DMS53 treated with DMSO at 0.1 percent for 48 hours (cell line): ENCODE results near the gene RALGAPB.
"Not testable (repeated sequence)": the region's sequence is repeated elsewhere in the genome, so short reads cannot be mapped to it uniquely, and the experiment has no call there.

Source experiments
- DNase-seq: peaks from one replicate; lab custom pipeline; 2025; ENCODE audit not compliant: unreplicated experiment; lab: John Stamatoyannopoulos, UW

RALGAPB gene

GRCh38 chr20:38472513-38473366, at the start of gene RALGAPB:
RALGAPB (plus strand) TSS chr20:38472843; CDS start chr20:38488433, 15,590 bp downstream.
- peak; percentile 98 for DNase-seq

- no peak for DNase-seq
These were observed 49.1 kb upstream of the RALGAPB start for GRCh38 chr20:38423541-38423940.

- DNase-seq: no peak
These were observed 48.2 kb upstream of the RALGAPB start for GRCh38 chr20:38424401-38424800.

GRCh38 chr20:38426006-38426897, 46.4 kb upstream of the RALGAPB start:
- no peak for DNase-seq

- DNase-seq: no peak
These were observed 45.0 kb upstream of the RALGAPB start for GRCh38 chr20:38427655-38428023.

GRCh38 chr20:38428800-38429199, 43.8 kb upstream of the RALGAPB start:
- no peak for DNase-seq

GRCh38 chr20:38429301-38429700, 43.3 kb upstream of the RALGAPB start:
- DNase-seq: no peak

GRCh38 chr20:38430679-38431325, 41.8 kb upstream of the RALGAPB start:
- DNase-seq: no peak

- DNase-seq: no peak
These were observed 40.4 kb upstream of the RALGAPB start for GRCh38 chr20:38432292-38432691.

GRCh38 chr20:38432870-38433269, 39.8 kb upstream of the RALGAPB start:
- DNase-seq: not testable (repeated sequence)

GRCh38 chr20:38433304-38433972, 39.2 kb upstream of the RALGAPB start:
- no peak for DNase-seq

GRCh38 chr20:38434301-38434741, 38.3 kb upstream of the RALGAPB start:
- no peak for DNase-seq

- peak; percentile 58 for DNase-seq
These were observed 37.7 kb upstream of the RALGAPB start, which contains the start of gene SNHG17 for GRCh38 chr20:38434770-38435554. SNHG17 (minus strand) TSS chr20:38435328.

GRCh38 chr20:38435555-38435939, 37.1 kb upstream of the RALGAPB start:
- DNase-seq: no peak

- no peak for DNase-seq
These were observed 34.8 kb upstream of the RALGAPB start for GRCh38 chr20:38437796-38438195.

- not testable (repeated sequence) for DNase-seq
These were observed 31.5 kb upstream of the RALGAPB start for GRCh38 chr20:38441110-38441509.

- DNase-seq: no peak
These were observed 30.7 kb upstream of the RALGAPB start for GRCh38 chr20:38441916-38442315.

GRCh38 chr20:38445381-38445796, 27.3 kb upstream of the RALGAPB start:
- no peak for DNase-seq

GRCh38 chr20:38445901-38446425, 26.7 kb upstream of the RALGAPB start:
- no peak for DNase-seq
